ENCODE data around the gene LBHD2. TPM values are rescaled to one million over a fixed set of nuclear protein-coding genes. Genes with fewer than 3 reads are reported as not detected.

Gene LBHD2
- total and polyA plus RNA-seq, 2 of the 13 experiments (the other 11 are each of a cell fraction or from before 2014, with no cell fraction given), result 0.67 to 1.00 TPM

DNA sequence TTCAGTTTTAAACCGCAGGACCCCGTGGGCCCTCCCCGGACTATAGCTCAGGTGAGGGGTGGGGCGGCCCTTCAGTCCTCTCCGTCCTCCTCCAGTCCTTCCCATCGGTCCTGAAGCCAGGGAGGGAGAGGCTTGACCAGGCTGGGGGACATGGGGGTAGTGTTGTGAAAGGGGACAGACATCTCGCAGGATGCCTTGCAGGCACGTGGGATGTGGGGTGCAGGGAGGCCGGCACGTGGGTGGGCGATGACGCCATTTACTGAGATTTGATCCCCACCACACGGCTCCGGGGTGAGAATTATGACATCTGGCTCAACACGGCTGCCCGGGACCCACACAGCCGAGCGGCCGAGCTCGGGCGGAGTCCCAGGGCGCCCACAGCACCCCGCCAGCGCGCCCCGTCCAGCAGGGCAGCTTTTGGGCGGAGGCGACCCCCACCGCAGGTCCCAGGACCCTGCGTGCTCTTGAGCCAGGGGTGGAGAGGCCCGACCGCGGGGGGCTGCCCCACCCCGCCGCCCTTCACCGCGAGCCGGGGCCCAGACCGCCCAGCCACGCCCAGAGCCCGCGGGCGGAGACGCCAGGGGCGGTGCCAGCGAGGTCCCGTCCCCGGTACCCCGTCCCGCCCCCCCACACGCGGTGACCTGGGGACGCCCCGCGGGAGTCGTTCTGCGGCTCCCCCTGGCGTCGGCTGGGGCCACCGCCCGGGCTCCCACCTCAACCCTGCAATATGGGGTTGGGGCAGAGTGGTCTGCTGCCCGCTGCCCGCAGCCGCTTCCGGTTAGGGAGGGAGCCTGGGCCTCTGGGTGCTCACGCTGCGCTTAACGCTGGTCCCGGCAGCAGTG lies 7.3 kb downstream of the LBHD2 start (continued):
- TF ChIP-seq HOXD1 (CRISPR knock-in tag; IDR thresholded peaks at IDR 0.05) (no peak), EP300 (IDR thresholded peaks at IDR 0.05; ENCODE audit: low read depth in 2 of 2, low read length in 2 of 2) (no peak), EP300 (CRISPR knock-in tag; IDR thresholded peaks at IDR 0.05; ENCODE audit: borderline replicate concordance) (no peak), MAF1 (CRISPR knock-in tag; IDR thresholded peaks at IDR 0.05; ENCODE audit: borderline replicate concordance) (no peak), FOXK2 (IDR thresholded peaks at IDR 0.05) (no peak), THYN1 (CRISPR knock-in tag; IDR thresholded peaks at IDR 0.05; ENCODE audit: borderline replicate concordance, low read depth) (no peak), ZBTB8A (CRISPR knock-in tag; IDR thresholded peaks at IDR 0.05; ENCODE audit: borderline replicate concordance, low read depth) (no peak), SMAD3 (CRISPR knock-in tag; IDR thresholded peaks at IDR 0.05) (no peak), ZC3H13 (CRISPR knock-in tag; IDR thresholded peaks at IDR 0.05) (no peak), TGIF2 (CRISPR knock-in tag; IDR thresholded peaks at IDR 0.05) (no peak), HES4 (CRISPR knock-in tag; IDR thresholded peaks at IDR 0.05; ENCODE audit: borderline replicate concordance) (no peak), ZNF292 (CRISPR knock-in tag; IDR thresholded peaks at IDR 0.05; ENCODE audit: borderline replicate concordance, low read depth) (no peak), ZNF780A (CRISPR knock-in tag; IDR thresholded peaks at IDR 0.05) (no peak)
- TF ChIP-seq, protein P1, sequence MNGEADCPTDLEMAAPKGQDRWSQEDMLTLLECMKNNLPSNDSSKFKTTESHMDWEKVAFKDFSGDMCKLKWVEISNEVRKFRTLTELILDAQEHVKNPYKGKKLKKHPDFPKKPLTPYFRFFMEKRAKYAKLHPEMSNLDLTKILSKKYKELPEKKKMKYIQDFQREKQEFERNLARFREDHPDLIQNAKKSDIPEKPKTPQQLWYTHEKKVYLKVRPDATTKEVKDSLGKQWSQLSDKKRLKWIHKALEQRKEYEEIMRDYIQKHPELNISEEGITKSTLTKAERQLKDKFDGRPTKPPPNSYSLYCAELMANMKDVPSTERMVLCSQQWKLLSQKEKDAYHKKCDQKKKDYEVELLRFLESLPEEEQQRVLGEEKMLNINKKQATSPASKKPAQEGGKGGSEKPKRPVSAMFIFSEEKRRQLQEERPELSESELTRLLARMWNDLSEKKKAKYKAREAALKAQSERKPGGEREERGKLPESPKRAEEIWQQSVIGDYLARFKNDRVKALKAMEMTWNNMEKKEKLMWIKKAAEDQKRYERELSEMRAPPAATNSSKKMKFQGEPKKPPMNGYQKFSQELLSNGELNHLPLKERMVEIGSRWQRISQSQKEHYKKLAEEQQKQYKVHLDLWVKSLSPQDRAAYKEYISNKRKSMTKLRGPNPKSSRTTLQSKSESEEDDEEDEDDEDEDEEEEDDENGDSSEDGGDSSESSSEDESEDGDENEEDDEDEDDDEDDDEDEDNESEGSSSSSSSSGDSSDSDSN (CRISPR knock-in tag; IDR thresholded peaks at IDR 0.05), result no peak
- TF ChIP-seq, protein P2, sequence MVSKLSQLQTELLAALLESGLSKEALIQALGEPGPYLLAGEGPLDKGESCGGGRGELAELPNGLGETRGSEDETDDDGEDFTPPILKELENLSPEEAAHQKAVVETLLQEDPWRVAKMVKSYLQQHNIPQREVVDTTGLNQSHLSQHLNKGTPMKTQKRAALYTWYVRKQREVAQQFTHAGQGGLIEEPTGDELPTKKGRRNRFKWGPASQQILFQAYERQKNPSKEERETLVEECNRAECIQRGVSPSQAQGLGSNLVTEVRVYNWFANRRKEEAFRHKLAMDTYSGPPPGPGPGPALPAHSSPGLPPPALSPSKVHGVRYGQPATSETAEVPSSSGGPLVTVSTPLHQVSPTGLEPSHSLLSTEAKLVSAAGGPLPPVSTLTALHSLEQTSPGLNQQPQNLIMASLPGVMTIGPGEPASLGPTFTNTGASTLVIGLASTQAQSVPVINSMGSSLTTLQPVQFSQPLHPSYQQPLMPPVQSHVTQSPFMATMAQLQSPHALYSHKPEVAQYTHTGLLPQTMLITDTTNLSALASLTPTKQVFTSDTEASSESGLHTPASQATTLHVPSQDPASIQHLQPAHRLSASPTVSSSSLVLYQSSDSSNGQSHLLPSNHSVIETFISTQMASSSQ (IDR thresholded peaks at IDR 0.05; ENCODE audit: low read depth), result no peak
- TF ChIP-seq, protein P2 (CRISPR knock-in tag; IDR thresholded peaks at IDR 0.05; ENCODE audit: borderline replicate concordance), result no peak; the same call in 1 of the 2 replicates
- TF ChIP-seq, protein P3, sequence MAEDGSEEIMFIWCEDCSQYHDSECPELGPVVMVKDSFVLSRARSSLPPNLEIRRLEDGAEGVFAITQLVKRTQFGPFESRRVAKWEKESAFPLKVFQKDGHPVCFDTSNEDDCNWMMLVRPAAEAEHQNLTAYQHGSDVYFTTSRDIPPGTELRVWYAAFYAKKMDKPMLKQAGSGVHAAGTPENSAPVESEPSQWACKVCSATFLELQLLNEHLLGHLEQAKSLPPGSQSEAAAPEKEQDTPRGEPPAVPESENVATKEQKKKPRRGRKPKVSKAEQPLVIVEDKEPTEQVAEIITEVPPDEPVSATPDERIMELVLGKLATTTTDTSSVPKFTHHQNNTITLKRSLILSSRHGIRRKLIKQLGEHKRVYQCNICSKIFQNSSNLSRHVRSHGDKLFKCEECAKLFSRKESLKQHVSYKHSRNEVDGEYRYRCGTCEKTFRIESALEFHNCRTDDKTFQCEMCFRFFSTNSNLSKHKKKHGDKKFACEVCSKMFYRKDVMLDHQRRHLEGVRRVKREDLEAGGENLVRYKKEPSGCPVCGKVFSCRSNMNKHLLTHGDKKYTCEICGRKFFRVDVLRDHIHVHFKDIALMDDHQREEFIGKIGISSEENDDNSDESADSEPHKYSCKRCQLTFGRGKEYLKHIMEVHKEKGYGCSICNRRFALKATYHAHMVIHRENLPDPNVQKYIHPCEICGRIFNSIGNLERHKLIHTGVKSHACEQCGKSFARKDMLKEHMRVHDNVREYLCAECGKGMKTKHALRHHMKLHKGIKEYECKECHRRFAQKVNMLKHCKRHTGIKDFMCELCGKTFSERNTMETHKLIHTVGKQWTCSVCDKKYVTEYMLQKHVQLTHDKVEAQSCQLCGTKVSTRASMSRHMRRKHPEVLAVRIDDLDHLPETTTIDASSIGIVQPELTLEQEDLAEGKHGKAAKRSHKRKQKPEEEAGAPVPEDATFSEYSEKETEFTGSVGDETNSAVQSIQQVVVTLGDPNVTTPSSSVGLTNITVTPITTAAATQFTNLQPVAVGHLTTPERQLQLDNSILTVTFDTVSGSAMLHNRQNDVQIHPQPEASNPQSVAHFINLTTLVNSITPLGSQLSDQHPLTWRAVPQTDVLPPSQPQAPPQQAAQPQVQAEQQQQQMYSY (CRISPR knock-in tag; IDR thresholded peaks at IDR 0.05), result no peak
- TF ChIP-seq, protein P4, sequence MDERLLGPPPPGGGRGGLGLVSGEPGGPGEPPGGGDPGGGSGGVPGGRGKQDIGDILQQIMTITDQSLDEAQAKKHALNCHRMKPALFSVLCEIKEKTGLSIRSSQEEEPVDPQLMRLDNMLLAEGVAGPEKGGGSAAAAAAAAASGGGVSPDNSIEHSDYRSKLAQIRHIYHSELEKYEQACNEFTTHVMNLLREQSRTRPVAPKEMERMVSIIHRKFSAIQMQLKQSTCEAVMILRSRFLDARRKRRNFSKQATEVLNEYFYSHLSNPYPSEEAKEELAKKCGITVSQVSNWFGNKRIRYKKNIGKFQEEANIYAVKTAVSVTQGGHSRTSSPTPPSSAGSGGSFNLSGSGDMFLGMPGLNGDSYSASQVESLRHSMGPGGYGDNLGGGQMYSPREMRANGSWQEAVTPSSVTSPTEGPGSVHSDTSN (CRISPR knock-in tag; IDR thresholded peaks at IDR 0.05), result no peak
